Testis (tissue), 3 donors: ENCODE results near the gene FBXO3. TPM values are rescaled to one million over a fixed set of nuclear protein-coding genes. Genes with fewer than 3 reads are reported as not detected.
"Not testable (repeated sequence)": the region's sequence is repeated elsewhere in the genome, so short reads cannot be mapped to it uniquely, and the experiment has no call there.

Experiments used
- DNase-seq: peaks from one replicate; pipeline ENCODE4 v3.0.0-alpha.2; 2019
- H3K27ac ChIP-seq, 2 donors: fragments of 200-600 bp; sonication (generic); one replicate each; pipeline ENCODE4 v1.5.1; 2019
- H3K27me3 ChIP-seq: fragments of 200-600 bp; sonication (generic); one replicate; pipeline ENCODE4 v1.5.1; 2019
- H3K36me3 ChIP-seq: fragments of 200-600 bp; sonication (generic); one replicate; pipeline ENCODE4 v1.5.1; 2017; ENCODE audit warnings: low read depth; ENCODE audit errors: missing control alignments
- H3K4me1 ChIP-seq: fragments of 200-600 bp; sonication (generic); one replicate; pipeline ENCODE4 v1.5.1; 2019
- H3K4me3 ChIP-seq, 2 donors: fragments of 200-600 bp; sonication (generic); one replicate each; pipeline ENCODE4 v1.5.1; 2017 to 2019
- H3K9me3 ChIP-seq: fragments of 200-600 bp; sonication (generic); one replicate; pipeline ENCODE4 v1.5.1; 2017
- CTCF ChIP-seq, 3 experiments: fragments of 450-650 bp in 2 of 3; fragments of 200-600 bp in 1 of 3; sonication (generic) in 1 of 3; IDR thresholded peaks; one replicate each; pipeline ENCODE4 v1.5.1; 2016 to 2019; ENCODE audit warnings: antibody characterized with exemption in 3 of 3, mild to moderate bottlenecking in 2 of 3, moderate library complexity in 1 of 3
- POLR2A ChIP-seq: fragments of 450-650 bp; IDR thresholded peaks from one replicate; pipeline ENCODE4 v1.6.1; 2017; ENCODE audit warnings: antibody characterized with exemption, mild to moderate bottlenecking, moderate library complexity
- WGBS, 2 donors: methylation state at CpG; one replicate each; pipeline ENCODE4 v1.1.5; 2018; 5-methylcytosine and 5-hydroxymethylcytosine counted together
- intact Hi-C: fragments of 100-400 bp; cut with DNase I; formaldehyde crosslinking; loops from one replicate; pipeline ENCODE4 v1.15.1; 2023; ENCODE audit warnings: low total_unique reads
- polyA plus RNA-seq: library from polyadenylated mRNA; stranded (reverse); fragments of 350-450 nt; fragmentation: Illumina TruSeq; extraction: RNeasy Lipid Tissue Mini Kit (QIAGEN cat#74804); gene quantifications from one replicate; pipeline ENCODE4 v1.2.3, GENCODE V29; 2014; ENCODE audit warnings: low read depth, low replicate concordance; ENCODE audit not compliant: insufficient read depth
- total RNA-seq, 2 donors: library from RNA; depleted of rRNA; stranded (reverse); fragments of >200 nt; gene quantifications; one replicate each; pipeline ENCODE4 v1.2.3, GENCODE V29; 2016

The FBXO3 gene
- total and polyA plus RNA-seq, 3 donors from 2014 or later: 27.2 to 44.8 (median 39.3) TPM

- H3K36me3 ChIP-seq: no peaks in the 10 kb centered on the region
- intact Hi-C loops: no loop called here
These were observed 42.4 kb downstream of the FBXO3 start for GRCh38 chr11:33731723-33732531.

GRCh38 chr11:33730716-33731115 lies 43.6 kb downstream of the FBXO3 start:
- Histone ChIP-seq H3K36me3 (no peaks in the 10 kb centered on the region), H3K4me1 (peaks cover 7% of the 10 kb centered on the region), H3K27me3 (no peaks in the 10 kb centered on the region), H3K9me3 (no peaks in the 10 kb centered on the region), H3K4me3 (no peak overlapping the region), H3K27ac (no peak overlapping the region)
- TF ChIP-seq CTCF (IDR thresholded peaks at IDR 0.05) (no peak), POLR2A (no peak)
- WGBS, 2 donors: 76 to 77% methylated on average over 7 of the region's 7 CpGs
- no peak for DNase-seq
- intact Hi-C loops: no loop called here

More at GRCh38 chr11:33731723-33732531, 42.4 kb downstream of the FBXO3 start:
- Histone ChIP-seq H3K4me1 (peaks cover 10% of the 10 kb centered on the region), H3K4me3 (no peak overlapping the region), H3K9me3 (no peaks in the 10 kb centered on the region), H3K27ac (peak overlapping the region in 1 of 2 donors; percentile 5), H3K27me3 (no peaks in the 10 kb centered on the region)
- 77 to 79% methylated on average over 9 of the region's 9 CpGs for whole genome bisulfite sequencing, 2 donors
- no peak for DNase-seq
- no peak for TF ChIP-seq CTCF (IDR thresholded peaks at IDR 0.05)
- no peak for TF ChIP-seq POLR2A

GRCh38 chr11:33729072-33729664 lies 45.2 kb downstream of the FBXO3 start:
- DNase-seq, H3K36me3 ChIP-seq, H3K4me1 ChIP-seq, H3K4me3 ChIP-seq, H3K9me3 ChIP-seq, H3K27me3 ChIP-seq, intact Hi-C loops, H3K27ac ChIP-seq: not testable (repeated sequence)
- 79% methylated on average over 5 of the region's 5 CpGs for WGBS, 2 donors

GRCh38 chr11:33727539-33727938 lies 46.8 kb downstream of the FBXO3 start:
- H3K4me1 ChIP-seq: peaks cover 24% of the 10 kb centered on the region
- DNase-seq: not testable (repeated sequence)

GRCh38 chr11:33725496-33725895 lies 48.8 kb downstream of the FBXO3 start:
- TF ChIP-seq CTCF (IDR thresholded peaks at IDR 0.05): no peak
- no peak for TF ChIP-seq POLR2A
- Histone ChIP-seq H3K9me3 (no peaks in the 10 kb centered on the region), H3K4me1 (peaks cover 28% of the 10 kb centered on the region), H3K27me3 (no peaks in the 10 kb centered on the region), H3K4me3 (no peak overlapping the region), H3K36me3 (no peaks in the 10 kb centered on the region), H3K27ac (peak overlapping the region in 1 of 2 donors; percentile 86)
- 79% methylated on average over 5 of the region's 5 CpGs for WGBS, 2 donors
- intact Hi-C loops: no loop called here
- no peak for DNase-seq

More at GRCh38 chr11:33727539-33727938, 46.8 kb downstream of the FBXO3 start:
- H3K27me3 ChIP-seq, H3K27ac ChIP-seq, H3K9me3 ChIP-seq, H3K36me3 ChIP-seq, intact Hi-C loops, H3K4me3 ChIP-seq: not testable (repeated sequence)
- WGBS, 2 donors: 47 to 57% methylated on average over 1 of the region's 1 CpG
